Stimulated activated CD8-positive, alpha-beta memory T cell treated with anti-CD3 and anti-CD28 coated beads, Interleukin-7, amount 100 ng/mL, for 48 hours (primary cell): Measurements from ENCODE around the gene SAMD4B.
"Not testable (repeated sequence)": the region's sequence is repeated elsewhere in the genome, so short reads cannot be mapped to it uniquely, and the experiment has no call there.

Experiments
- DNase-seq, 2 donors: peaks; one replicate each; pipeline ENCODE4 v3.0.0-alpha.2; 2020; ENCODE audit warnings: low read depth in 1 of 2; ENCODE audit errors: extremely low read depth in 1 of 2

The SAMD4B gene

GRCh38 chr19:39310558-39311311 lies 31.5 kb upstream of the SAMD4B start:
- no peak for DNase-seq

GRCh38 chr19:39314016-39314728 lies 28.0 kb upstream of the SAMD4B start:
- no peak for DNase-seq

- DNase-seq, result no peak
These were observed 26.3 kb upstream of the SAMD4B start for GRCh38 chr19:39315933-39316332.

GRCh38 chr19:39316627-39317321 lies 25.4 kb upstream of the SAMD4B start:
- no peak for DNase-seq

- DNase-seq, result no peak
These were observed 24.7 kb upstream of the SAMD4B start for GRCh38 chr19:39317476-39317875.

- no peak for DNase-seq
These were observed 24.1 kb upstream of the SAMD4B start for GRCh38 chr19:39318071-39318470.

GRCh38 chr19:39318690-39319089 lies 23.5 kb upstream of the SAMD4B start:
- no peak for DNase-seq

- no peak for DNase-seq
These were observed 22.9 kb upstream of the SAMD4B start for GRCh38 chr19:39319098-39319891.

- no peak for DNase-seq
These were observed 22.4 kb upstream of the SAMD4B start for GRCh38 chr19:39319892-39320248.

- DNase-seq, result no peak
These were observed 20.9 kb upstream of the SAMD4B start for GRCh38 chr19:39321117-39321831.

- no peak for DNase-seq
These were observed 20.4 kb upstream of the SAMD4B start for GRCh38 chr19:39321832-39322176.

- DNase-seq, result no peak
These were observed 17.9 kb upstream of the SAMD4B start for GRCh38 chr19:39324242-39324842.

GRCh38 chr19:39325778-39326665 lies 16.2 kb upstream of the SAMD4B start:
- DNase-seq, result no peak

- no peak for DNase-seq
These were observed 14.7 kb upstream of the SAMD4B start for GRCh38 chr19:39327363-39328045.

- DNase-seq, result peak in 1 of 2 donors; percentile 61
These were observed 14.0 kb upstream of the SAMD4B start for GRCh38 chr19:39328046-39328705.

- DNase-seq, result no peak
These were observed 12.3 kb upstream of the SAMD4B start for GRCh38 chr19:39329948-39330347.

GRCh38 chr19:39332293-39332692 lies 9.9 kb upstream of the SAMD4B start:
- DNase-seq, result no peak

- not testable (repeated sequence) for DNase-seq
These were observed 9.5 kb upstream of the SAMD4B start for GRCh38 chr19:39332738-39333137.
